Ascending aorta (tissue), 2 donors: Measurements from ENCODE around the gene DDX21. TPM values are rescaled to one million over a fixed set of nuclear protein-coding genes. Genes with fewer than 3 reads are reported as not detected.

Source experiments
- DNase-seq, 2 donors: peaks; one replicate each; pipeline ENCODE4 v3.0.0-alpha.2; 2019; ENCODE audit warnings: low spot score in 2 of 2
- H3K27ac ChIP-seq, 2 donors: fragments of 200-600 bp; sonication (generic); one replicate each; pipeline ENCODE4 v1.5.1; 2016 to 2017; ENCODE audit warnings: mild to moderate bottlenecking in 1 of 2
- H3K27me3 ChIP-seq: fragments of 200-600 bp; sonication (generic); one replicate; pipeline ENCODE4 v1.5.1; 2017
- H3K36me3 ChIP-seq, 2 donors: fragments of 200-600 bp; sonication (generic); one replicate each; pipeline ENCODE4 v1.5.1; 2016
- H3K4me1 ChIP-seq, 2 donors: fragments of 200-600 bp; sonication (generic); one replicate each; pipeline ENCODE4 v1.5.1; 2016 to 2017; ENCODE audit warnings: mild to moderate bottlenecking in 1 of 2
- H3K4me3 ChIP-seq, 2 donors: fragments of 200-600 bp; sonication (generic); one replicate each; pipeline ENCODE4 v1.5.1; 2016 to 2017; ENCODE audit warnings: mild to moderate bottlenecking in 1 of 2
- H3K9me3 ChIP-seq, 2 donors: fragments of 200-600 bp; sonication (generic); one replicate each; pipeline ENCODE4 v1.5.1; 2016
- intact Hi-C: fragments of 100-400 bp; cut with DNase I; formaldehyde crosslinking; loops from one replicate; pipeline ENCODE4 v1.15.1; 2023
- total RNA-seq: library from RNA; depleted of rRNA; stranded (reverse); fragments of >200 nt; gene quantifications from one replicate; pipeline ENCODE4 v1.1.0, GENCODE V29; 2016
- TF ChIP-seq, protein P1 (sequence below), 3 experiments: fragments of 200-600 bp in 2 of 3; fragments of 450-650 bp in 1 of 3; sonication (generic) in 2 of 3; IDR thresholded peaks; one replicate each; pipeline ENCODE4 v1.5.1; 2016 to 2019; ENCODE audit warnings: antibody characterized with exemption in 3 of 3, mild to moderate bottlenecking in 1 of 3, moderate library complexity in 1 of 3

DDX21 gene
- total RNA-seq, 1 donor from 2014 or later = 26.5 TPM

DNA sequence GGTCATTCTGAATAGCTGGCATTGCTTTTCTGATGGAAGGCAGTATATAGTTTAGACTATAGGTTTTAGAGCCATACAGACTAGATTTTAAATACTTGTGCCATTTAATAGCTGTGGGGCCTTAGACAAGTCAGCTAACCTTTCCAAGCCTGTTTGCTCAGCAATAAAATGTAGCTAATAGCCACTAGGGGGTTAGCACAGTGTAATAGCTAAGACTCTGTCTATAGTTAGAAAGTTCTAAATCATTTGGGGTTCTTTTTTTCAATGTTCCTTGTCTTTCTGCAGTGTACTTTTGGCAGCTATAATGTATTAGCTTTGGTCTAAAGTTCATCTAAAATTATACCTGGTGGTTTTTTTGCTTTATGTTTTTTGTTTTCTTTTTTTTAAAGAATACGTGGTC lies 25.1 kb downstream of the DDX21 start:
- Histone ChIP-seq H3K27me3 (no peaks in the 10 kb centered on the region), H3K9me3 (no peaks in the 10 kb centered on the region), H3K36me3 (peaks cover 48 to 72% of the 10 kb centered on the region in 2 donors), H3K4me3 (no peak overlapping the region), H3K27ac (no peak overlapping the region), H3K4me1 (no peaks in the 10 kb centered on the region)
- intact Hi-C loops = no loop called here
- no peak for DNase-seq
- TF ChIP-seq, protein P1, sequence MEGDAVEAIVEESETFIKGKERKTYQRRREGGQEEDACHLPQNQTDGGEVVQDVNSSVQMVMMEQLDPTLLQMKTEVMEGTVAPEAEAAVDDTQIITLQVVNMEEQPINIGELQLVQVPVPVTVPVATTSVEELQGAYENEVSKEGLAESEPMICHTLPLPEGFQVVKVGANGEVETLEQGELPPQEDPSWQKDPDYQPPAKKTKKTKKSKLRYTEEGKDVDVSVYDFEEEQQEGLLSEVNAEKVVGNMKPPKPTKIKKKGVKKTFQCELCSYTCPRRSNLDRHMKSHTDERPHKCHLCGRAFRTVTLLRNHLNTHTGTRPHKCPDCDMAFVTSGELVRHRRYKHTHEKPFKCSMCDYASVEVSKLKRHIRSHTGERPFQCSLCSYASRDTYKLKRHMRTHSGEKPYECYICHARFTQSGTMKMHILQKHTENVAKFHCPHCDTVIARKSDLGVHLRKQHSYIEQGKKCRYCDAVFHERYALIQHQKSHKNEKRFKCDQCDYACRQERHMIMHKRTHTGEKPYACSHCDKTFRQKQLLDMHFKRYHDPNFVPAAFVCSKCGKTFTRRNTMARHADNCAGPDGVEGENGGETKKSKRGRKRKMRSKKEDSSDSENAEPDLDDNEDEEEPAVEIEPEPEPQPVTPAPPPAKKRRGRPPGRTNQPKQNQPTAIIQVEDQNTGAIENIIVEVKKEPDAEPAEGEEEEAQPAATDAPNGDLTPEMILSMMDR (IDR thresholded peaks at IDR 0.05) = no peak

DNA sequence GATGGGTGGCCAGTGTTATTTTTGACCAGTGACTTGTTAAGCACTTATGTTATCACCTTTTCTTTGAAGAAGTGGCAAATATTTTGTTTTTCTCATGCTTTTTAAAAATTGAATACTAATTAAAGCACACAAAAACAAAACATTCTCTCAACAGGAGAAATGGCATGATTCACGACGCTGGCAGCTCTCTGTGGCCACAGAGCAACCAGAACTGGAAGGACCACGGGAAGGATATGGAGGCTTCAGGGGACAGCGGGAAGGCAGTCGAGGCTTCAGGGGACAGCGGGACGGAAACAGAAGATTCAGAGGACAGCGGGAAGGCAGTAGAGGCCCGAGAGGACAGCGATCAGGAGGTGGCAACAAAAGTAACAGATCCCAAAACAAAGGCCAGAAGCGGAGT lies 26.4 kb downstream of the DDX21 start:
- Histone ChIP-seq H3K36me3 (peaks cover 42 to 59% of the 10 kb centered on the region in 2 donors), H3K27me3 (no peaks in the 10 kb centered on the region), H3K4me3 (no peak overlapping the region), H3K27ac (no peak overlapping the region), H3K4me1 (no peaks in the 10 kb centered on the region), H3K9me3 (no peaks in the 10 kb centered on the region)
- intact Hi-C loops = no loop called here
- TF ChIP-seq, protein P1 (IDR thresholded peaks at IDR 0.05) = no peak
- no peak for DNase-seq

DNA sequence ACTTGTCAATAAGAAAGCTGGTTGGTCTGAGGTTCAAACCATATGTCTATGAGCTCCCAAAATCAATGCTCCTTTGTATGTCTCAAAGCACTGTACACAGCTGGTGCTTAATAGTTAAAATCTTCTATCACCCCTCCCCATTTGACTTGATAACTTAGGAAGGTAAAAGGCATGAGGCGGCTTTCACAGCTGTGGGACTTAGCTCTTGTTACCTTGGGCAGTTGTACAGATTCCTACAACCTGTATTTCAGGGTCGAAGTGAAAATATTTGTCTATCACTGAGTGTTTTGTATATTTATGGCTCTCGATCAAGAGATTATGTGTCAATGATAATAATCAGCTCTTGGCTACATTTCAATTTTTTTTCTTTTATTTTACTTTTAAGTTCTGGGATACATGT lies 31.6 kb downstream of the DDX21 start:
- Histone ChIP-seq H3K27me3 (no peaks in the 10 kb centered on the region), H3K9me3 (no peaks in the 10 kb centered on the region), H3K36me3 (peaks cover 4 to 29% of the 10 kb centered on the region in 2 donors), H3K4me3 (peak overlapping the region in 1 of 2 donors; percentile 85), H3K27ac (no peak overlapping the region), H3K4me1 (peaks cover 3 to 24% of the 10 kb centered on the region in 2 donors)
- DNase-seq = no peak
- TF ChIP-seq, protein P1 (IDR thresholded peaks at IDR 0.05) = no peak
- intact Hi-C loops = loop anchor here (1.0 to 5.0 kb wide), 5 partner anchors 31 to 190 kb away; partner anchors contain the start of genes DDX21 and DDX50

DNA sequence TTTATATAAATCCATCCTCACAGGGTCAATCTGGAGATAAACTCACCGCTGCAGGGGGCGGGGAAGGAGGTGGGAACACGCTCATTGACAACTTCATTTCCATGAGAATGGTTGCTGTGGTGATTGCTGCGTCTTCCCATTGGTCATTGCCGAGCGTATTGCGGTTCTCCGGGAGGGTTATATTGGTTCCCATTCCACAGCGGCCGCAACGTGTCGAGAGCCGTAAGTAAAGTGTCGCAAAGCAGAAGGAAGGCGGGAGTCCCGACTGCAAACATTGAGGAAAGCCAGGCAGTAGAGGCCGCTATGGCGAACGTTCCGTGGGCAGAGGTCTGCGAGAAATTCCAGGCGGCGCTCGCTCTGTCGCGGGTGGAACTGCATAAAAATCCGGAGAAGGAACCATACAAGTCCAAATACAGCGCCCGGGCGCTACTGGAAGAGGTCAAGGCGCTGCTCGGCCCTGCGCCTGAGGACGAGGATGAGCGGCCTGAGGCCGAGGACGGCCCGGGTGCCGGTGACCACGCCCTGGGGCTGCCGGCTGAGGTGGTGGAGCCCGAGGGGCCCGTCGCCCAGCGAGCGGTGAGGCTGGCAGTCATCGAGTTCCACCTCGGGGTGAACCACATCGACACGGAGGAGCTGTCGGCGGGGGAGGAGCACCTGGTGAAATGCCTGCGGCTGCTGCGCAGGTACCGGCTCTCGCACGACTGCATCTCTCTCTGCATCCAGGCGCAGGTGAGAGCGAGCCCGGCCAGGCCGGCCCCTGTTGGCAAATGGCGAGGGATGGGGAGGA lies 32.8 kb downstream of the DDX21 start, which contains the start of gene KIFBP:
Gene KIFBP, plus strand, starts transcription at position 274 of the 787 bp plus-strand sequence. Its CDS starts 30 bp downstream, at position 304.
- peaks cover 2 to 19% of the 10 kb centered on the region in 2 donors for H3K36me3 ChIP-seq
- peak within 1 kb of the TSS; percentile 85 to 88 for H3K27ac ChIP-seq
- peak within 1 kb of the TSS; percentile 71 to 85 for H3K4me3 ChIP-seq
- intact Hi-C loops = loop anchor here (1.0 to 5.0 kb wide), 6 partner anchors 32 to 189 kb away; partner anchors contain the start of genes DDX21 and DDX50
- no peaks in the 10 kb centered on the region for H3K27me3 ChIP-seq
- TF ChIP-seq, protein P1 (IDR thresholded peaks at IDR 0.05) = peak; percentile 28 to 61 (median 56)
- peaks cover 5 to 36% of the 10 kb centered on the region in 2 donors for H3K4me1 ChIP-seq
- no peaks in the 10 kb centered on the region for H3K9me3 ChIP-seq
- peak; percentile 89 to 98 for DNase-seq

DNA sequence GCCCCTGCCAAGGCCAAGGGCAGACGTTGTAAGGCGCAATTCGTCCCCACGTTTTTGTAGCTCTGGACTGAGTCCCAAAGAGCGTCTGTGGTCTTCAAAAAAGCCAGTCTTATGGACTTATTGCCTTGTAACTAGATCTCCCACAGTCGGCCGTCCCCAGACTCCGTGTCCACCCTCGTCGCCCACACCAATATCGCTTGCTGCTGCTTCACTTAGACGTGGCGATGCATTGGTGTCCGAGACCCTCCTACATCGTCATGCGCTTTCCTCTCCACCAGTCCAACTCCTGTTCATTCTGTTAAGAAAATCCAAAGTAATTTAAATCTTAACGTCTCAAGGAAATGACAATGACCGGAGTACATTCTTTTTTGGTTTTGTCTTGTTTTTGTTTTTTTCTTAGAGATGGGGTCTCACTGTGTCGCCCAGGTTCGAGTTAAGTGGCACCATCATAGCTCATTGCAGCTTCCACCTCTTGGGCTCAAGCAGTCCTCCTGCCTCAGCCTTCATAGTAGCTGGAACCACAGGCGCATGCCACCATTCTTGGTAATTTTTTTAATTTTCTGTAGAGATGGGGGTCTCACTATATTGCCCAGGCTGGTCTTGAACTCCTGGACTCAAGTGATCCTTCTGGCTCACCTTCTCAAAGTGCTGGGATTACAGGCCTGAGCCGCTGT lies 33.5 kb downstream of the DDX21 start:
- DNase-seq = no peak
- Histone ChIP-seq H3K27me3 (no peaks in the 10 kb centered on the region), H3K4me3 (peak overlapping the region; percentile 71 to 85), H3K9me3 (no peaks in the 10 kb centered on the region), H3K4me1 (peaks cover 5 to 39% of the 10 kb centered on the region in 2 donors), H3K36me3 (peaks cover 0 to 12% of the 10 kb centered on the region in 2 donors), H3K27ac (peak overlapping the region; percentile 85 to 88)
- intact Hi-C loops = loop anchor here (1.0 to 5.0 kb wide), 5 partner anchors 33 to 188 kb away; partner anchors contain the start of genes DDX21 and DDX50
- TF ChIP-seq, protein P1 (IDR thresholded peaks at IDR 0.05) = no peak
